ENCODE measurements around the gene PRM1.

GRCh38 chr16:11306997-11307638 lies 26.0 kb upstream of the PRM1 start:
- TF ChIP-seq CTCF (IDR thresholded peaks at IDR 0.05; ENCODE audit: low read depth, low read length, poor library complexity, severe bottlenecking) (no peak), EZH2phosphoT487 (IDR thresholded peaks at IDR 0.05; ENCODE audit: borderline replicate concordance, low read length) (no peak)

Measured in DOHH2 (cell line).